Measurements from ENCODE around the gene MARCHF6. TPM values are rescaled to one million over a fixed set of nuclear protein-coding genes. Genes with fewer than 3 reads are reported as not detected.
A peak's percentile ranks its signal among the peaks of the same experiment; 100 is the strongest.
"Not testable (repeated sequence)": the region's sequence is repeated elsewhere in the genome, so short reads cannot be mapped to it uniquely, and the experiment has no call there.

Gene MARCHF6
- total RNA-seq, 1 experiment from 2014 or later: 129 TPM

GRCh38 chr5:10374046-10375022, 20.8 kb downstream of the MARCHF6 start:
- CTCF ChIA-PET: no interaction called here
- no TSS peak for BruUV-seq (replicated peaks)
- H3K27ac ChIP-seq (ENCODE audit: low read depth, low read length, poor library complexity, severe bottlenecking): no peak overlapping the region
- H3K4me1 ChIP-seq (ENCODE audit: insufficient read depth, low read length, poor library complexity, severe bottlenecking): peaks cover 24% of the 10 kb centered on the region
- no peak overlapping the region for H3K4me3 ChIP-seq (ENCODE audit: low read depth, low read length, poor library complexity, severe bottlenecking)
- no peaks in the 10 kb centered on the region for H3K9me3 ChIP-seq (ENCODE audit: low read depth, low read length, poor library complexity, severe bottlenecking)
- intact Hi-C loops (cut with micrococcal nuclease; ENCODE audit: unreplicated experiment): no loop called here
- no peaks in the 10 kb centered on the region for H3K36me3 ChIP-seq (ENCODE audit: insufficient read depth, low read length, poor library complexity, severe bottlenecking)
- peak; percentile 23 for DNase-seq (ENCODE audit: low spot score)
- H3K27me3 ChIP-seq (replicated peaks; ENCODE audit: insufficient read depth, low read depth, low read length, poor library complexity): no peaks in the 10 kb centered on the region
- TF ChIP-seq, protein P1, sequence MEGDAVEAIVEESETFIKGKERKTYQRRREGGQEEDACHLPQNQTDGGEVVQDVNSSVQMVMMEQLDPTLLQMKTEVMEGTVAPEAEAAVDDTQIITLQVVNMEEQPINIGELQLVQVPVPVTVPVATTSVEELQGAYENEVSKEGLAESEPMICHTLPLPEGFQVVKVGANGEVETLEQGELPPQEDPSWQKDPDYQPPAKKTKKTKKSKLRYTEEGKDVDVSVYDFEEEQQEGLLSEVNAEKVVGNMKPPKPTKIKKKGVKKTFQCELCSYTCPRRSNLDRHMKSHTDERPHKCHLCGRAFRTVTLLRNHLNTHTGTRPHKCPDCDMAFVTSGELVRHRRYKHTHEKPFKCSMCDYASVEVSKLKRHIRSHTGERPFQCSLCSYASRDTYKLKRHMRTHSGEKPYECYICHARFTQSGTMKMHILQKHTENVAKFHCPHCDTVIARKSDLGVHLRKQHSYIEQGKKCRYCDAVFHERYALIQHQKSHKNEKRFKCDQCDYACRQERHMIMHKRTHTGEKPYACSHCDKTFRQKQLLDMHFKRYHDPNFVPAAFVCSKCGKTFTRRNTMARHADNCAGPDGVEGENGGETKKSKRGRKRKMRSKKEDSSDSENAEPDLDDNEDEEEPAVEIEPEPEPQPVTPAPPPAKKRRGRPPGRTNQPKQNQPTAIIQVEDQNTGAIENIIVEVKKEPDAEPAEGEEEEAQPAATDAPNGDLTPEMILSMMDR (conservative IDR thresholded peaks at IDR 0.05; ENCODE audit: low read depth, low read length): no peak
- TF ChIP-seq EZH2 (IDR thresholded peaks at IDR 0.05; ENCODE audit: borderline replicate concordance, low read depth, low read length, poor library complexity, severe bottlenecking): no peak
- POLR2A ChIA-PET (ENCODE audit: low non-redundant PET): no interaction called here

DNA sequence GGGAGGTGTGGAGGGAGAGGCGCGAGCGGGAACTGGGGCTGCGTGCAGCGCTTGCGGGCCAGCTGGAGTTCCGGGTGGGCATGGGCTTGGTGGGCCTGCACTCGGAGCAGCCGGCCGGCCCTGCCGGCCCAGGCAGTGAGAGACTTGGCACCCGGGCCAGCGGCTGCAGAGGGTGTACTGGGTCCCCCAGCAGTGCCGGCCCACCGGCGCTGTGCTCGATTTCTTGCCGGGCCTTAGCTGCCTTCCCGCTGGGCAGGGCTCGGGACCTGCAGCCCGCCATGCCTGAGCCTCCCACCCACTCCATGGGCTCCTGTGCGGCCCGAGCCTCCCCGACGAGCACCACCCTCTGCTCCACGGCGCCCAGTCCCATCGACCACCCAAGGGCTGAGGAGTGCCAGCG, 21.7 kb downstream of the MARCHF6 start:
- intact Hi-C loops (cut with micrococcal nuclease; ENCODE audit: unreplicated experiment); BruUV-seq (replicated peaks); CTCF ChIA-PET: not testable (repeated sequence)

DNA sequence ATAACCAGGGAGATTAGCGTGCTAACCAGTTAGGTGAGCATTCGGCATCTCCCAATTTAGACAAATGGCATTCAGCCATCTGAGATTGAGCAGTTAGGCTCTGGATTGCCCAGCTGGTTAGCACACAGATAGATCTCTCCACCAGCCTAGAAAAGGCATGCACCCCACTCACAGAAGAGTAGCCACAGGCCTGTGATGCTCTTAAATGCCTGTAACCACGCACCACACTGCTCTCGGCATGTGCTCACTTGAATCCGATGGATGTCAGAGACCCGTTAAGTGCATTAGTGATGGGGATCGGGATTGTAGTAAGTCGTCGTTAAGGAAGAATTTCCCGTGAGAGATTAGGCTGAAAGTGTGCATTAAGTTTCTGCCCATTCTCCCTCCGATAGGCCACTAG, 23.0 kb downstream of the MARCHF6 start:
- Histone ChIP-seq H3K36me3 (ENCODE audit: insufficient read depth, low read length, poor library complexity, severe bottlenecking) (peaks cover 1% of the 10 kb centered on the region), H3K4me1 (ENCODE audit: insufficient read depth, low read length, poor library complexity, severe bottlenecking) (peaks cover 24% of the 10 kb centered on the region), H3K27me3 (replicated peaks; ENCODE audit: insufficient read depth, low read depth, low read length, poor library complexity) (no peaks in the 10 kb centered on the region), H3K9me3 (ENCODE audit: low read depth, low read length, poor library complexity, severe bottlenecking) (no peaks in the 10 kb centered on the region), H3K4me3 (ENCODE audit: low read depth, low read length, poor library complexity, severe bottlenecking) (no peak overlapping the region), H3K27ac (ENCODE audit: low read depth, low read length, poor library complexity, severe bottlenecking) (no peak overlapping the region)
- no TSS peak for BruUV-seq (replicated peaks)
- intact Hi-C loops (cut with micrococcal nuclease; ENCODE audit: unreplicated experiment): no loop called here
- DNase-seq (ENCODE audit: low spot score): no peak
- TF ChIP-seq EZH2 (IDR thresholded peaks at IDR 0.05; ENCODE audit: borderline replicate concordance, low read depth, low read length, poor library complexity, severe bottlenecking): no peak
- TF ChIP-seq, protein P1 (conservative IDR thresholded peaks at IDR 0.05; ENCODE audit: low read depth, low read length): no peak
- ChIA-PET POLR2A (ENCODE audit: low non-redundant PET) (no interaction called here), CTCF (no interaction called here)

More for the DNA sequence above, 21.7 kb downstream of the MARCHF6 start:
- peaks cover 24% of the 10 kb centered on the region for H3K4me1 ChIP-seq (ENCODE audit: insufficient read depth, low read length, poor library complexity, severe bottlenecking)
- POLR2A ChIA-PET (ENCODE audit: low non-redundant PET); H3K36me3 ChIP-seq (ENCODE audit: insufficient read depth, low read length, poor library complexity, severe bottlenecking); H3K27me3 ChIP-seq (replicated peaks; ENCODE audit: insufficient read depth, low read depth, low read length, poor library complexity); H3K27ac ChIP-seq (ENCODE audit: low read depth, low read length, poor library complexity, severe bottlenecking); H3K9me3 ChIP-seq (ENCODE audit: low read depth, low read length, poor library complexity, severe bottlenecking); H3K4me3 ChIP-seq (ENCODE audit: low read depth, low read length, poor library complexity, severe bottlenecking); DNase-seq (ENCODE audit: low spot score): not testable (repeated sequence)
